Epithelial cell of esophagus (primary cell): ENCODE data around the gene DISC1.

ENCODE experiments used
- DNase-seq: peaks from one replicate; pipeline ENCODE4 v3.0.0; 2010; ENCODE audit warnings: low read depth
- H3K4me3 ChIP-seq: 2 replicates; pipeline ENCODE4 v1.5.1; 2011; ENCODE audit warnings: mild to moderate bottlenecking, low read length, control low read depth
- TF ChIP-seq, protein P1 (sequence below): IDR thresholded peaks from 2 replicates; pipeline ENCODE4 v1.5.1; 2011; ENCODE audit warnings: low read depth, mild to moderate bottlenecking, low read length, control low read depth, inconsistent platforms; ENCODE audit not compliant: insufficient read depth; ENCODE audit errors: missing control alignments

Gene DISC1

GRCh38 chr1:231596337-231596791 lies 30.2 kb upstream of the DISC1 start:
- H3K4me3 ChIP-seq: no peak overlapping the region
- DNase-seq: no peak
- TF ChIP-seq, protein P1, sequence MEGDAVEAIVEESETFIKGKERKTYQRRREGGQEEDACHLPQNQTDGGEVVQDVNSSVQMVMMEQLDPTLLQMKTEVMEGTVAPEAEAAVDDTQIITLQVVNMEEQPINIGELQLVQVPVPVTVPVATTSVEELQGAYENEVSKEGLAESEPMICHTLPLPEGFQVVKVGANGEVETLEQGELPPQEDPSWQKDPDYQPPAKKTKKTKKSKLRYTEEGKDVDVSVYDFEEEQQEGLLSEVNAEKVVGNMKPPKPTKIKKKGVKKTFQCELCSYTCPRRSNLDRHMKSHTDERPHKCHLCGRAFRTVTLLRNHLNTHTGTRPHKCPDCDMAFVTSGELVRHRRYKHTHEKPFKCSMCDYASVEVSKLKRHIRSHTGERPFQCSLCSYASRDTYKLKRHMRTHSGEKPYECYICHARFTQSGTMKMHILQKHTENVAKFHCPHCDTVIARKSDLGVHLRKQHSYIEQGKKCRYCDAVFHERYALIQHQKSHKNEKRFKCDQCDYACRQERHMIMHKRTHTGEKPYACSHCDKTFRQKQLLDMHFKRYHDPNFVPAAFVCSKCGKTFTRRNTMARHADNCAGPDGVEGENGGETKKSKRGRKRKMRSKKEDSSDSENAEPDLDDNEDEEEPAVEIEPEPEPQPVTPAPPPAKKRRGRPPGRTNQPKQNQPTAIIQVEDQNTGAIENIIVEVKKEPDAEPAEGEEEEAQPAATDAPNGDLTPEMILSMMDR: no peak

GRCh38 chr1:231597971-231598370 lies 28.6 kb upstream of the DISC1 start:
- no peak overlapping the region for H3K4me3 ChIP-seq
- TF ChIP-seq, protein P1: no peak
- no peak for DNase-seq

- no peak for DNase-seq
- H3K4me3 ChIP-seq: no peak overlapping the region
- TF ChIP-seq, protein P1: no peak
Observed at GRCh38 chr1:231600458-231600976, 26.1 kb upstream of the DISC1 start.

DNA sequence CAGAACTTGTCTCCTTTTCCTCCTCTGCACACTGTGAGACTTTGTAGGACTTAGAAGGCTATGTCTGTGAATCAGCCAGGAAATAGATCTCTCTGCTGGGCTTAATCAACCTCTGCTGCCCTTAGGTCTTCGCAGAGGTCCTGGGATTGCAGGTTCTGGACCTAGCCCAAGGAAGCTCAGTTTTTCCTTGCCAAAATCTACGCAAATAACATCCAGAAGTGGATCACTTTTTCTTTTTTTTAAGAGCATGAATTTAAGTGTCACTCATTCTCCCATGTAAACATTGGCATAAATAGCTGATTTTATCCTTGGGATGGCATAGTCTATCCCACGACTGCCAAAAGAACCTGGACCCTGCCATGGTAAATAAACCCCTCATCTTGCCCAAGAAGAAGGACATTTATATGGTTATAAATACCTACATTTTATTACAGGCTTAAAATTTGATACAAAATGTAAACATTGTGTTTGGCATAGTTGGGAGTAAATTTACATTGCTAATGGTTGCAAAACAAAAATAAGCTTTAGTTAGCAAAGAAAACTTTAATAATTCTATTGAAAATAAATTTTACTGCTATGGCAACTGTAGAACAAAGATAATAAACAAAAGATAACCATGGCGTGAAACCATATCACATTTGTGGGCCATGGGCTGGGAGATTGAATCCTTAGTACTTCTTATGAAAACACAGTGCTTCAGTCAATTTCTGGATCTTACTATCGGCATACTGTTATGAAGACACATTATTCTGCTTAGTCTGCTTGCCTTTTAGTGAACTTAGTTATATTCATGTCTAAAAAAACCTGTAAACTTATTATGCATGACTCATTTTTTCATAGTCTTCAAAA lies 24.5 kb upstream of the DISC1 start:
- no peak overlapping the region for H3K4me3 ChIP-seq
- DNase-seq: no peak
- TF ChIP-seq, protein P1: no peak

DNA sequence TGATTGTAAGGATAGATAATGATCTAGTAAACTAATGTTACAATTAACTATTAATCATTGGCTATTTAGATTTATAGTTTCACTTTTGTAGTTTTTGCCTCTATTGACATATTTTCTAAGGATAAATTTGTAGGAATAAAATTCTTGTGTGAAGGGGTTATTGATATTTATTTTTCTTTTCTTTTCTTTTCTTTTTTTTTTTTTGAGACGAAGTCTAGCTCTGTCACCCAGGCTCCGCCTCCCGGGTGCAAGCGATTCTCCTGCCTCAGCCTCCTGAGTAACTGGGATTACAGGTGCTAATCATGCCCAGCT lies 24.0 kb upstream of the DISC1 start:
- H3K4me3 ChIP-seq: no peak overlapping the region

DNA sequence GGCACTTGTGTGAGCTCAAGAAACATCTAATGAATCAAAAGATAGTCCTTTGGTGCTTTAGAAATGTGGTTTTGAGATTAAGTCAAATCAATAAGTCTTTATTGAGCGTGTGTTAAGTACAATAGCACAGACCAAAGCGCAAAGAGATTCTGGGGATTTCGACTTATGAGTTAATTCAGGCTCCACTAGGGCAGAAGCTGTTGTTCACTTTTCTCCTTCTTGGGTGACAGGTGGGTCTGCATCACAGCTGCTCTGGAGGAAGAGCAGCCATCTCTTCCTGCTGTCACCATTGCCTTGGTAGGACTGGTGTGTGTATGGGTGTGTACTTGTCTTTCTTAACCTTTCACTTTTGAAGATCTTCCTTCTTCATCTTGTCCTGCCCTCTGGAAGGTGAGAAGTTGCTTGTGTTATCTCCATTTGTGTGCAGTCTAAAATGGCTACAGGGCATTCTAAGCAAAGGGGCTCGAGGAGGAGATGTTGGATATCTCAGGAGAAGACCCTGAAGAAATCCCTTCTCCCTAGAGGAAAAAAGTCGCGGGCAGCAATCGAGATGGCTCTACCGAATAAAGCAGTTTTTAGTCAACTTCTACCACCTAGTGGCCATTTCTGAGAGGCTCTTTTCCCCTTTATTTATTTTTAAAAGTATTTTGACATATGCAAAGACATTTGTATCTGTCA lies 22.9 kb upstream of the DISC1 start:
- peak; percentile 62 for DNase-seq
- TF ChIP-seq, protein P1: peak; percentile 61
- H3K4me3 ChIP-seq: peak overlapping the region; percentile 50

More for the DNA sequence above, 24.0 kb upstream of the DISC1 start:
- TF ChIP-seq, protein P1: no peak
- no peak for DNase-seq
